ENCODE results near the gene PLEKHG4.

Gene PLEKHG4

GRCh38 chr16:67282447-67282805 lies 3.1 kb downstream of the PLEKHG4 start:
- H3K9ac ChIP-seq, result no peak overlapping the region
- no peaks in the 10 kb centered on the region for H3K79me2 ChIP-seq
- no peaks in the 10 kb centered on the region for H3K9me3 ChIP-seq (ENCODE audit: control insufficient read depth, low read length)
- no peak overlapping the region for H2AFZ ChIP-seq
- no peak for TF ChIP-seq CTCF (IDR thresholded peaks at IDR 0.05)
- no peak overlapping the region for H3K4me2 ChIP-seq (ENCODE audit: low read length)
- no peak overlapping the region for H3K4me3 ChIP-seq (ENCODE audit: low read depth, low read length)
- no peaks in the 10 kb centered on the region for H3K27me3 ChIP-seq (ENCODE audit: control insufficient read depth, insufficient read depth, low read length)
- no peak overlapping the region for H3K27ac ChIP-seq
- H3K36me3 ChIP-seq (ENCODE audit: control insufficient read depth, insufficient read depth, low read length), result no peaks in the 10 kb centered on the region
- H3K4me1 ChIP-seq, result peaks cover 7% of the 10 kb centered on the region

GRCh38 chr16:67283039-67283825 lies 3.9 kb downstream of the PLEKHG4 start:
- Histone ChIP-seq H2AFZ (no peak overlapping the region), H3K4me1 (peaks cover 7% of the 10 kb centered on the region), H3K79me2 (no peaks in the 10 kb centered on the region), H3K36me3 (ENCODE audit: control insufficient read depth, insufficient read depth, low read length) (no peaks in the 10 kb centered on the region), H3K27ac (no peak overlapping the region), H3K9ac (no peak overlapping the region), H3K9me3 (ENCODE audit: control insufficient read depth, low read length) (no peaks in the 10 kb centered on the region), H3K4me2 (ENCODE audit: low read length) (no peak overlapping the region), H3K27me3 (ENCODE audit: control insufficient read depth, insufficient read depth, low read length) (no peaks in the 10 kb centered on the region), H3K4me3 (ENCODE audit: low read depth, low read length) (no peak overlapping the region)
- no peak for TF ChIP-seq CTCF (IDR thresholded peaks at IDR 0.05)

- Histone ChIP-seq H3K4me3 (ENCODE audit: low read depth, low read length) (no peak overlapping the region), H2AFZ (no peak overlapping the region), H3K79me2 (no peaks in the 10 kb centered on the region), H3K4me2 (ENCODE audit: low read length) (no peak overlapping the region), H3K4me1 (peaks cover 7% of the 10 kb centered on the region), H3K9ac (no peak overlapping the region), H3K27ac (peak overlapping the region; percentile 15), H3K36me3 (ENCODE audit: control insufficient read depth, insufficient read depth, low read length) (no peaks in the 10 kb centered on the region), H3K27me3 (ENCODE audit: control insufficient read depth, insufficient read depth, low read length) (no peaks in the 10 kb centered on the region), H3K9me3 (ENCODE audit: control insufficient read depth, low read length) (no peaks in the 10 kb centered on the region)
- no peak for TF ChIP-seq CTCF (IDR thresholded peaks at IDR 0.05)
These were observed 4.7 kb downstream of the PLEKHG4 start for GRCh38 chr16:67283826-67284555.

GRCh38 chr16:67284699-67285646 lies 5.6 kb downstream of the PLEKHG4 start:
- H3K9ac ChIP-seq, result no peak overlapping the region
- H3K79me2 ChIP-seq, result no peaks in the 10 kb centered on the region
- H3K27me3 ChIP-seq (ENCODE audit: control insufficient read depth, insufficient read depth, low read length), result no peaks in the 10 kb centered on the region
- peaks cover 7% of the 10 kb centered on the region for H3K4me1 ChIP-seq
- peak overlapping the region; percentile 79 for H2AFZ ChIP-seq
- H3K9me3 ChIP-seq (ENCODE audit: control insufficient read depth, low read length), result no peaks in the 10 kb centered on the region
- peak overlapping the region; percentile 27 for H3K4me2 ChIP-seq (ENCODE audit: low read length)
- no peak overlapping the region for H3K4me3 ChIP-seq (ENCODE audit: low read depth, low read length)
- no peaks in the 10 kb centered on the region for H3K36me3 ChIP-seq (ENCODE audit: control insufficient read depth, insufficient read depth, low read length)
- peak; percentile 81 for TF ChIP-seq CTCF (IDR thresholded peaks at IDR 0.05)
- peak overlapping the region; percentile 15 for H3K27ac ChIP-seq
